COR-L47 (cell line): ENCODE data around the gene DGCR6.
"Not testable (repeated sequence)": the region's sequence is repeated elsewhere in the genome, so short reads cannot be mapped to it uniquely, and the experiment has no call there.

Experiments
- DNase-seq: peaks from one replicate; lab custom pipeline; 2025; lab: John Stamatoyannopoulos, UW

Gene DGCR6

GRCh38 chr22:18931905-18932652, 26.0 kb downstream of the DGCR6 start:
- DNase-seq: no peak

- DNase-seq: no peak
Observed at GRCh38 chr22:18933914-18934313, 27.8 kb downstream of the DGCR6 start.

- DNase-seq: not testable (repeated sequence)
Observed at GRCh38 chr22:18934688-18935087, 28.6 kb downstream of the DGCR6 start.

GRCh38 chr22:18935889-18936529, 29.9 kb downstream of the DGCR6 start, which contains the start of gene PRODH:
Gene PRODH (minus strand): TSS chr22:18936293. CDS start chr22:18936287, 6 bp downstream.
- no peak for DNase-seq

- not testable (repeated sequence) for DNase-seq
Observed at GRCh38 chr22:18938691-18939090, 32.6 kb downstream of the DGCR6 start.

GRCh38 chr22:18947105-18947504, 41.0 kb downstream of the DGCR6 start:
- not testable (repeated sequence) for DNase-seq

- no peak for DNase-seq
Observed at GRCh38 chr22:18947905-18948304, 41.8 kb downstream of the DGCR6 start.

- DNase-seq: no peak
Observed at GRCh38 chr22:18950141-18950540, 44.0 kb downstream of the DGCR6 start.

- no peak for DNase-seq
Observed at GRCh38 chr22:18952022-18952421, 45.9 kb downstream of the DGCR6 start.

- DNase-seq: not testable (repeated sequence)
Observed at GRCh38 chr22:18953128-18953527, 47.0 kb downstream of the DGCR6 start.

GRCh38 chr22:18954303-18954989, 48.3 kb downstream of the DGCR6 start:
- peak; percentile 52 for DNase-seq

GRCh38 chr22:18954990-18955571, 49.0 kb downstream of the DGCR6 start:
- no peak for DNase-seq

GRCh38 chr22:18955696-18956095, 49.6 kb downstream of the DGCR6 start:
- DNase-seq: no peak

GRCh38 chr22:18956121-18956895, 50.2 kb downstream of the DGCR6 start:
- not testable (repeated sequence) for DNase-seq

- DNase-seq: not testable (repeated sequence)
Observed at GRCh38 chr22:18956956-18957355, 50.8 kb downstream of the DGCR6 start.

- not testable (repeated sequence) for DNase-seq
Observed at GRCh38 chr22:18957621-18958320, 51.7 kb downstream of the DGCR6 start.

- DNase-seq: not testable (repeated sequence)
Observed at GRCh38 chr22:18958321-18958705, 52.2 kb downstream of the DGCR6 start.

GRCh38 chr22:18958738-18959137, 52.6 kb downstream of the DGCR6 start:
- DNase-seq: not testable (repeated sequence)

- not testable (repeated sequence) for DNase-seq
Observed at GRCh38 chr22:18959266-18959665, 53.1 kb downstream of the DGCR6 start.

- not testable (repeated sequence) for DNase-seq
Observed at GRCh38 chr22:18959741-18960140, 53.6 kb downstream of the DGCR6 start.
